CD4-positive, alpha-beta T cell (primary cell): ENCODE data around the gene ELFN2. TPM values are rescaled to one million over a fixed set of nuclear protein-coding genes. Genes with fewer than 3 reads are reported as not detected.

Experiments used
- ATAC-seq: fragments of 200-7000 bp; cut with Tn5 transposase; one replicate; pipeline ENCODE4 v1.10.0; 2022; ENCODE audit warnings: mild to moderate bottlenecking; ENCODE audit not compliant: poor library complexity
- CTCF ChIA-PET: fragments of 350-600 bp; sonication (Branson Sonifier 250); formaldehyde crosslinking; loops from one replicate; lab custom pipeline; 2021; ENCODE audit warnings: antibody characterized with exemption, inconsistent platforms; lab: Charles Lee
- POLR2A ChIA-PET: fragments of 350-600 bp; sonication (Branson Sonifier 250); formaldehyde crosslinking; loops from one replicate; lab custom pipeline; 2021; ENCODE audit warnings: antibody characterized with exemption, inconsistent platforms; lab: Charles Lee
- DNase-seq, 14 experiments: peaks; one replicate each; pipeline ENCODE4 v3.0.0-alpha.2; 2013 to 2020; ENCODE audit warnings: mixed read lengths in 2 of 14
- H3K27ac ChIP-seq, 2 donors: one replicate each; pipeline versions ENCODE4 v1.5.1 to v1.7.0; 2013; ENCODE audit warnings: low read length in 2 of 2, low read depth in 1 of 2, mild to moderate bottlenecking in 1 of 2
- H3K27me3 ChIP-seq, 2 experiments: 1 replicate in 1 of 2; 2 replicates in 1 of 2; pipeline versions ENCODE4 v1.6.1 to v1.7.0; 2013; ENCODE audit warnings: low read length in 2 of 2, control low read depth in 1 of 2, mild to moderate bottlenecking in 1 of 2, moderate library complexity in 1 of 2; ENCODE audit not compliant: insufficient read depth in 2 of 2, control insufficient read depth in 1 of 2
- H3K36me3 ChIP-seq: one replicate; pipeline ENCODE4 v1.6.1; 2013; ENCODE audit warnings: low read length, control low read depth; ENCODE audit not compliant: insufficient read depth
- H3K4me1 ChIP-seq: one replicate; pipeline ENCODE4 v1.6.1; 2013; ENCODE audit warnings: low read length, control low read depth; ENCODE audit not compliant: insufficient read depth
- H3K4me3 ChIP-seq: one replicate; pipeline ENCODE4 v1.5.1; 2013; ENCODE audit warnings: mild to moderate bottlenecking, low read length, moderate library complexity
- H3K9me3 ChIP-seq, 2 experiments: 1 replicate in 1 of 2; 2 replicates in 1 of 2; pipeline versions ENCODE4 v1.6.1 to v1.7.0; 2013; ENCODE audit warnings: low read length in 2 of 2, mild to moderate bottlenecking in 2 of 2, control low read depth in 1 of 2, moderate library complexity in 1 of 2; ENCODE audit not compliant: control insufficient read depth in 1 of 2, insufficient read depth in 1 of 2
- H3K27ac Mint-ChIP-seq: one replicate; pipeline ENCODE4 v1.8.0; 2020; ENCODE audit warnings: mixed read lengths
- H3K27me3 Mint-ChIP-seq: one replicate; pipeline ENCODE4 v1.8.0; 2021; ENCODE audit warnings: mixed read lengths
- H3K36me3 Mint-ChIP-seq: one replicate; pipeline ENCODE4 v1.8.0; 2021; ENCODE audit warnings: low read depth, mixed read lengths
- H3K4me1 Mint-ChIP-seq: one replicate; pipeline ENCODE4 v1.8.0; 2021; ENCODE audit warnings: low read depth, mixed read lengths
- H3K4me3 Mint-ChIP-seq: one replicate; pipeline ENCODE4 v1.8.0; 2020; ENCODE audit warnings: mild to moderate bottlenecking, mixed read lengths
- H3K9me3 Mint-ChIP-seq: one replicate; pipeline ENCODE4 v1.8.0; 2020; ENCODE audit warnings: mixed read lengths
- intact Hi-C, 2 experiments: fragments of 100-400 bp; cut with DNase I in 1 of 2; cut with micrococcal nuclease in 1 of 2; formaldehyde crosslinking; loops; one replicate each; pipeline versions ENCODE4 v1.15.1 to v1.9.0; 2023 to 2025; cut with DNase I, micrococcal nuclease
- total RNA-seq, 174 experiments: library from RNA in 2 of 174; stranded (reverse) in 2 of 174; gene quantifications; one replicate each; pipeline ENCODE4 v1.2.3 and lab custom pipeline; 2021 to 2026
- TF ChIP-seq, protein P1 (sequence below): fragments of 200-600 bp; IDR thresholded peaks from one replicate; pipeline ENCODE4 v1.8.0; 2022; ENCODE audit warnings: antibody characterized with exemption, mild to moderate bottlenecking

The ELFN2 gene
- total RNA-seq, 2 experiments from 2014 or later = 0.05 to 0.20 TPM

- POLR2A ChIA-PET = no interaction called here
- no peak overlapping the region for H3K4me3 Mint-ChIP-seq
- no peaks in the 10 kb centered on the region for H3K27me3 Mint-ChIP-seq
- H3K36me3 ChIP-seq = no peaks in the 10 kb centered on the region
- ATAC-seq (no peak), DNase-seq (no peak)
- CTCF ChIA-PET = no interaction called here
- H3K27me3 ChIP-seq = no peaks in the 10 kb centered on the region
- no peak overlapping the region for H3K4me3 ChIP-seq
- intact Hi-C loops = loop anchor here in 1 of 2 experiments (5.0 kb wide), 1 partner anchor 38 kb away; no protein-coding TSS in a partner anchor
- no peaks in the 10 kb centered on the region for H3K9me3 Mint-ChIP-seq
- no peaks in the 10 kb centered on the region for H3K9me3 ChIP-seq
- H3K36me3 Mint-ChIP-seq = no peaks in the 10 kb centered on the region
- no peak overlapping the region for H3K27ac ChIP-seq
- H3K27ac Mint-ChIP-seq = no peak overlapping the region
- H3K4me1 Mint-ChIP-seq = no peaks in the 10 kb centered on the region
- H3K4me1 ChIP-seq = no peaks in the 10 kb centered on the region
- TF ChIP-seq, protein P1, sequence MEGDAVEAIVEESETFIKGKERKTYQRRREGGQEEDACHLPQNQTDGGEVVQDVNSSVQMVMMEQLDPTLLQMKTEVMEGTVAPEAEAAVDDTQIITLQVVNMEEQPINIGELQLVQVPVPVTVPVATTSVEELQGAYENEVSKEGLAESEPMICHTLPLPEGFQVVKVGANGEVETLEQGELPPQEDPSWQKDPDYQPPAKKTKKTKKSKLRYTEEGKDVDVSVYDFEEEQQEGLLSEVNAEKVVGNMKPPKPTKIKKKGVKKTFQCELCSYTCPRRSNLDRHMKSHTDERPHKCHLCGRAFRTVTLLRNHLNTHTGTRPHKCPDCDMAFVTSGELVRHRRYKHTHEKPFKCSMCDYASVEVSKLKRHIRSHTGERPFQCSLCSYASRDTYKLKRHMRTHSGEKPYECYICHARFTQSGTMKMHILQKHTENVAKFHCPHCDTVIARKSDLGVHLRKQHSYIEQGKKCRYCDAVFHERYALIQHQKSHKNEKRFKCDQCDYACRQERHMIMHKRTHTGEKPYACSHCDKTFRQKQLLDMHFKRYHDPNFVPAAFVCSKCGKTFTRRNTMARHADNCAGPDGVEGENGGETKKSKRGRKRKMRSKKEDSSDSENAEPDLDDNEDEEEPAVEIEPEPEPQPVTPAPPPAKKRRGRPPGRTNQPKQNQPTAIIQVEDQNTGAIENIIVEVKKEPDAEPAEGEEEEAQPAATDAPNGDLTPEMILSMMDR = no peak
Measured at GRCh38 chr22:37353839-37354238, 73.4 kb downstream of the ELFN2 start.

DNA sequence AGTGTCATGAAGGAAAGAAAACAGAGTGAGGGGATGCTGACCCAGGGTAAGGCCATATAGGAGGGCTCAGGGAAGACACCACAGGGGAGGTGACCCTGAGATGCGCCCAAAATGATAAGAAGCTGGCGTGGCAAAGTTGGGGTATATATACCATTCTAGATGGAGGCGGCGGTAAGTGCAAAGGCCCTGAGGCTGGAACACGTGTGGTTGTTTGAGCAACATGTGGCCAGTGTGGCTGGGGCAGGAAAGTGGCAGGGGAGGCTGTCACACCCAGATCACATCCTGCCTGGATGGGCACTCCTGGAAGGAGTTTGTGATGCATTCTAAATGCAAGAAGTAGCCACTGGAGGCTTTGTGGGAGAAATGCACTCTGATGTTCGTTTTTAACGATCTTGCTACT is 74.8 kb downstream of the ELFN2 start:
- no peaks in the 10 kb centered on the region for H3K4me1 Mint-ChIP-seq
- no peak for ATAC-seq

DNA sequence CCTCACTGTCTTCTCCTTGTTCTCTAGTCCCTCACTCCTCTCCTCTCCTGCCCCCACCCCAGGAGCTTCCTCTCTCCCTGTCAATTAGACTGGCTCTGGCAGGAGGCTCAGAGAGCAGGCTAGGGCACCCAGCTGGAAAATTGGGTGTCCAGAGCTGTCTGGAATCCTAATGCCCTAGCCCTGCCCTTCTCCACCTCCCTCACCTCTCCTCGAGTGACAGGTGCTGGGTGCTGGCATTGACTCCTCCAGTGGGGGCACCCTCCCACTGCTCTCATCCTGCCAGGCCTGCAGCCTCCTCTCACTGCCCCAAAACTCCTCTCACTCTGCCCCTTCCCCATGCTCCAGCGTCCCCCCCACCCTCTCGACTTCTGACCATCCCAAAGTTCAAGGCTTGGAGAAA is 76.0 kb downstream of the ELFN2 start:
- Mint-ChIP-seq H3K27me3 (no peaks in the 10 kb centered on the region), H3K36me3 (no peaks in the 10 kb centered on the region), H3K27ac (no peak overlapping the region), H3K4me3 (no peak overlapping the region), H3K4me1 (no peaks in the 10 kb centered on the region), H3K9me3 (no peaks in the 10 kb centered on the region)
- no peaks in the 10 kb centered on the region for H3K9me3 ChIP-seq
- ChIA-PET CTCF (no interaction called here), POLR2A (no interaction called here)
- no peaks in the 10 kb centered on the region for H3K27me3 ChIP-seq
- ATAC-seq (no peak), DNase-seq (no peak)
- intact Hi-C loops = loop anchor here in 1 of 2 experiments (5.0 kb wide), 1 partner anchor 41 kb away; no protein-coding TSS in a partner anchor
- no peak overlapping the region for H3K27ac ChIP-seq
- no peak overlapping the region for H3K4me3 ChIP-seq
- H3K4me1 ChIP-seq = no peaks in the 10 kb centered on the region
- TF ChIP-seq, protein P1 = no peak
- no peaks in the 10 kb centered on the region for H3K36me3 ChIP-seq

More for the DNA sequence above, 74.8 kb downstream of the ELFN2 start:
- H3K9me3 Mint-ChIP-seq = no peaks in the 10 kb centered on the region
- ChIA-PET CTCF (no interaction called here), POLR2A (no interaction called here)
- H3K4me1 ChIP-seq = no peaks in the 10 kb centered on the region
- no peak for DNase-seq
- no peaks in the 10 kb centered on the region for H3K27me3 Mint-ChIP-seq
- no peaks in the 10 kb centered on the region for H3K27me3 ChIP-seq
- H3K36me3 ChIP-seq = no peaks in the 10 kb centered on the region
- no peak overlapping the region for H3K27ac Mint-ChIP-seq
- H3K9me3 ChIP-seq = no peaks in the 10 kb centered on the region
- intact Hi-C loops = loop anchor here in 1 of 2 experiments (5.0 kb wide), 1 partner anchor 40 kb away; no protein-coding TSS in a partner anchor
- no peak overlapping the region for H3K27ac ChIP-seq
- H3K36me3 Mint-ChIP-seq = no peaks in the 10 kb centered on the region
- no peak overlapping the region for H3K4me3 ChIP-seq
- TF ChIP-seq, protein P1 = no peak
- no peak overlapping the region for H3K4me3 Mint-ChIP-seq
